ENCODE measurements around the gene RSRC1. TPM values are rescaled to one million over a fixed set of nuclear protein-coding genes. Genes with fewer than 3 reads are reported as not detected.
"Not testable (repeated sequence)": the region's sequence is repeated elsewhere in the genome, so short reads cannot be mapped to it uniquely, and the experiment has no call there.

Gene RSRC1
- total and polyA plus RNA-seq, 11 donors = 9.5 to 24.9 (median 21.3) TPM

GRCh38 chr3:158330870-158331269 lies 221.0 kb downstream of the RSRC1 start:
- intact Hi-C loops (cut with DNase I) = no loop called here
- 68 to 81% (median 80%) methylated on average over 1 of the region's 1 CpG for WGBS, 4 donors
- Histone ChIP-seq H3K4me1 (no peaks in the 10 kb centered on the region), H3K27ac (no peak overlapping the region), H3K9me3 (peaks cover 0 to 5% (median 0%) of the 10 kb centered on the region in 12 donors), H3K36me3 (no peaks in the 10 kb centered on the region), H3K4me3 (no peak overlapping the region), H3K27me3 (no peaks in the 10 kb centered on the region)
- TF ChIP-seq CTCF (IDR thresholded peaks at IDR 0.05) = no peak
- no peak for ATAC-seq
- DNase-seq = no peak

DNA sequence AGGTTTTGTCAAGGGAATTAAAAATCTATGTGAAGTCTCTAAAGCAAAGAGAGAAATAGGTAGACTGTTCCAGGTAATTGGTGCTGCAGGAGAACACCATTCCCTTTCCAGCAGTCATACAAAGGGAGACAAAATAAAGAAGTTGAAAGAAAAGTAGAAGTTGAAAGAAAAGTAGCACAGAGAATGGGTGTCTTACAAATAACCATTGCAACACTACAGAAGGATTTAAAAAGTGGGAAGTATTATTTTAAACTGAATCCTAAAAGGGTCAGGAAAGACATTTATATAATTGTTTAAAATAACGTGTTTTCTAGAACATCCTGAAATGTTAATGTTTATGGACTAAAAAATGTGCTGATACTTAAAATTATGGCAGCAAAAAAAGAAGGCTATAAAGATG lies 223.8 kb downstream of the RSRC1 start:
- Histone ChIP-seq H3K9me3 (no peaks in the 10 kb centered on the region), H3K27ac (no peak overlapping the region), H3K4me3 (no peak overlapping the region), H3K36me3 (no peaks in the 10 kb centered on the region), H3K27me3 (no peaks in the 10 kb centered on the region), H3K4me1 (no peaks in the 10 kb centered on the region)
- DNase-seq (no peak), ATAC-seq (no peak)
- TF ChIP-seq POLR2A (IDR thresholded peaks at IDR 0.05) (no peak), CTCF (IDR thresholded peaks at IDR 0.05) (no peak)
- intact Hi-C loops (cut with DNase I) = no loop called here
- WGBS, 4 donors = 80 to 92% (median 87%) methylated on average over 1 of the region's 1 CpG

GRCh38 chr3:158337110-158337509 lies 227.2 kb downstream of the RSRC1 start:
- ATAC-seq (peak in 2 of 4 donors; percentile 7 to 45), DNase-seq (no peak)
- TF ChIP-seq POLR2A (IDR thresholded peaks at IDR 0.05) = no peak
- TF ChIP-seq CTCF (IDR thresholded peaks at IDR 0.05) = no peak
- intact Hi-C loops (cut with DNase I) = no loop called here
- no peaks in the 10 kb centered on the region for H3K36me3 ChIP-seq
- H3K27me3 ChIP-seq = no peaks in the 10 kb centered on the region
- peaks cover 0 to 3% (median 0%) of the 10 kb centered on the region in 12 donors for H3K4me1 ChIP-seq
- no peak overlapping the region for H3K27ac ChIP-seq
- H3K9me3 ChIP-seq = no peaks in the 10 kb centered on the region
- no peak overlapping the region for H3K4me3 ChIP-seq
- 72 to 84% (median 80%) methylated on average over 7 of the region's 7 CpGs for WGBS, 4 donors

DNA sequence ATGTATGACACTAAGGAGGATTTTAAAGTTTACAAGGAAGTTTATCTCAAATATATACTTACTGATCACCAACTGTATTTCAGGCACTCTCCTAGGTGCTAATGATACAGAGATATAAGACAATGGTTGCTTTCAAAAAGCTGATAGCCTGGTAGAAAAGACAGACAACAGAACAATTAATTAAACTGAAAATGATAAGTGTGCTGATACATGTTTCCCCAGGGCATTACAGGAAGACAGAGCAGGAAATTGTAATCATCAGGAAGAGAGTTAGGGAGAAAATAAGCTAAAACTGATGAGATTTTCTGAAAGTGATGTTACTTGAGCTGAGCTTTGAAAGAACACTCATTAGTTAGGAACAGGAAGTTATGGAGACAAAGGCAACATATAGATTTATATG lies 229.7 kb downstream of the RSRC1 start:
- intact Hi-C loops (cut with DNase I) = no loop called here
- Histone ChIP-seq H3K4me1 (peaks cover 0 to 3% (median 0%) of the 10 kb centered on the region in 12 donors), H3K27me3 (no peaks in the 10 kb centered on the region), H3K4me3 (no peak overlapping the region), H3K9me3 (no peaks in the 10 kb centered on the region), H3K36me3 (no peaks in the 10 kb centered on the region), H3K27ac (no peak overlapping the region)
- no peak for ATAC-seq
- no peak for DNase-seq
- TF ChIP-seq CTCF (IDR thresholded peaks at IDR 0.05) = no peak
- TF ChIP-seq POLR2A (IDR thresholded peaks at IDR 0.05) = no peak

DNA sequence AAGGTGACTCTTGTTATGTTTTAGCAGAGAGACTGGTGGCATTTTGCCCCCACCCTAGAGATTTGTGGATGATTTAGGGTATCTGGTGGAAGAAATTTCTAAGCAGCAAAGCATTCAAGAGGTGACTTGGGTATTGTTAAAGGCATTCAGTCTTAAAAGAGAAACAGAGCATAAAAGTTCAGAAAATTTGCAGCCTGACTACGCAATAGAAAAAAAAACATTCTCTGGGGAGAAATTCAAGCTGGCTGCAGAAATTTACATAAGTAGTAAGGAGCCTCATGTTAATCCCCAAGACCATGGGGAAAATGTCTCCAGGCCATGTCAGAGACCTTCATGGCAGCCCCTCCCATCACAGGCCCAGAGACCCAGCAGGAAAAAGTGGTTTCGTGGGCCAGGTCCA lies 231.1 kb downstream of the RSRC1 start:
- H3K4me1 ChIP-seq; H3K27me3 ChIP-seq; ATAC-seq; intact Hi-C loops (cut with DNase I); DNase-seq; H3K36me3 ChIP-seq; H3K4me3 ChIP-seq; H3K9me3 ChIP-seq; H3K27ac ChIP-seq: not testable (repeated sequence)
- 89 to 100% (median 99%) methylated on average over 2 of the region's 2 CpGs for WGBS, 4 donors
